Right lobe of liver (tissue), 4 donors: ENCODE measurements around the gene CCDC137.

Source experiments
- POLR2A ChIP-seq: fragments of 450-650 bp; IDR thresholded peaks from one replicate; pipeline ENCODE4 v1.6.1; 2017; ENCODE audit warnings: antibody characterized with exemption, mild to moderate bottlenecking
- TF ChIP-seq, protein P1 (sequence below), 4 donors: fragments of 200-600 bp in 3 of 4; fragments of 450-650 bp in 1 of 4; IDR thresholded peaks; one replicate each; pipeline versions ENCODE4 v1.5.1 to v1.8.0; 2016 to 2022; ENCODE audit warnings: antibody characterized with exemption in 4 of 4, mild to moderate bottlenecking in 2 of 4
- donor health status: DM: no; HTN: no; CAD: no.
- donor health status: DM: no; HTN: no; CAD: no.
- donor health status: DM: no; HTN: yes; CAD: no.

DNA sequence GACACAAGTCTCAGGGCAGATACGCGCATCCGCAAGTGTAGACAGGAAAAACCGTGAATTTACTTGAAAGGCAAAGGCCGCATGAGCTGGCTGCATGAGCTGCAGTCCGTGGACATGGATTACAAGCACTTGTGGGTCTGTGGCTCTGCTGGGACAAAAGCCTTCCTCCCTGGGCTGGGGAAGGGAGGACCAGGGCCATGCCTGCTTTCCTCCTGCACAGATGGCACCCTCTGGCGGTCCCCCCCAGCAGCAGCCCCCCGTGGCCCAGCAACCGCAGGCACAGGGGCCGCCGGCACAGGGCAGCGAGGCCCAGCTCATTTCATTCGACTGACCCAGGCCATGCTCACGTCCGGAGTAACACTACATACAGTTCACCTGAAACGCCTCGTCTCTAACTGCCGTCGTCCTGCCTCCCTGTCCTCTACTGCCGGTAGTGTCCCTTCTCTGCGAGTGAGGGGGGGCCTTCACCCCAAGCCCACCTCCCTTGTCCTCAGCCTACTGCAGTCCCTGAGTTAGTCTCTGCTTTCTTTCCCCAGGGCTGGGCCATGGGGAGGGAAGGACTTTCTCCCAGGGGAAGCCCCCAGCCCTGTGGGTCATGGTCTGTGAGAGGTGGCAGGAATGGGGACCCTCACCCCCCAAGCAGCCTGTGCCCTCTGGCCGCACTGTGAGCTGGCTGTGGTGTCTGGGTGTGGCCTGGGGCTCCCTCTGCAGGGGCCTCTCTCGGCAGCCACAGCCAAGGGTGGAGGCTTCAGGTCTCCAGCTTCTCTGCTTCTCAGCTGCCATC is 34.9 kb downstream of the CCDC137 start:
- TF ChIP-seq, protein P1, sequence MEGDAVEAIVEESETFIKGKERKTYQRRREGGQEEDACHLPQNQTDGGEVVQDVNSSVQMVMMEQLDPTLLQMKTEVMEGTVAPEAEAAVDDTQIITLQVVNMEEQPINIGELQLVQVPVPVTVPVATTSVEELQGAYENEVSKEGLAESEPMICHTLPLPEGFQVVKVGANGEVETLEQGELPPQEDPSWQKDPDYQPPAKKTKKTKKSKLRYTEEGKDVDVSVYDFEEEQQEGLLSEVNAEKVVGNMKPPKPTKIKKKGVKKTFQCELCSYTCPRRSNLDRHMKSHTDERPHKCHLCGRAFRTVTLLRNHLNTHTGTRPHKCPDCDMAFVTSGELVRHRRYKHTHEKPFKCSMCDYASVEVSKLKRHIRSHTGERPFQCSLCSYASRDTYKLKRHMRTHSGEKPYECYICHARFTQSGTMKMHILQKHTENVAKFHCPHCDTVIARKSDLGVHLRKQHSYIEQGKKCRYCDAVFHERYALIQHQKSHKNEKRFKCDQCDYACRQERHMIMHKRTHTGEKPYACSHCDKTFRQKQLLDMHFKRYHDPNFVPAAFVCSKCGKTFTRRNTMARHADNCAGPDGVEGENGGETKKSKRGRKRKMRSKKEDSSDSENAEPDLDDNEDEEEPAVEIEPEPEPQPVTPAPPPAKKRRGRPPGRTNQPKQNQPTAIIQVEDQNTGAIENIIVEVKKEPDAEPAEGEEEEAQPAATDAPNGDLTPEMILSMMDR (IDR thresholded peaks at IDR 0.05) = no peak
- TF ChIP-seq POLR2A = no peak
